HG03135 (cell line): ENCODE data around the gene INO80D.
"Not testable (repeated sequence)": the region's sequence is repeated elsewhere in the genome, so short reads cannot be mapped to it uniquely, and the experiment has no call there.

ENCODE experiments used
- ATAC-seq: cut with Tn5 transposase; IDR thresholded peaks from one replicate; pipeline ENCODE4 v1.9.1; 2021; ENCODE audit warnings: mild to moderate bottlenecking, moderate library complexity; ENCODE audit not compliant: unreplicated experiment

The INO80D gene

GRCh38 chr2:206031162-206031784, 54.7 kb downstream of the INO80D start:
- ATAC-seq, result no peak

- no peak for ATAC-seq
Measured at GRCh38 chr2:206028101-206028500, 57.9 kb downstream of the INO80D start.

- ATAC-seq, result no peak
Measured at GRCh38 chr2:206023183-206023582, 62.8 kb downstream of the INO80D start.

GRCh38 chr2:206020171-206020570, 65.8 kb downstream of the INO80D start:
- no peak for ATAC-seq

GRCh38 chr2:206015746-206016145, 70.2 kb downstream of the INO80D start:
- ATAC-seq, result not testable (repeated sequence)

GRCh38 chr2:206011795-206012194, 74.2 kb downstream of the INO80D start:
- no peak for ATAC-seq

GRCh38 chr2:206011018-206011614, 74.9 kb downstream of the INO80D start:
- no peak for ATAC-seq

GRCh38 chr2:206004004-206004693, 81.8 kb downstream of the INO80D start:
- ATAC-seq, result no peak

- ATAC-seq, result no peak
Measured at GRCh38 chr2:206002440-206002839, 83.5 kb downstream of the INO80D start.

- ATAC-seq, result no peak
Measured at GRCh38 chr2:206001912-206002311, 84.1 kb downstream of the INO80D start.

- ATAC-seq, result no peak
Measured at GRCh38 chr2:206000776-206001175, 85.2 kb downstream of the INO80D start.

- ATAC-seq, result no peak
Measured at GRCh38 chr2:205998583-205998982, 87.4 kb downstream of the INO80D start.

- ATAC-seq, result no peak
Measured at GRCh38 chr2:205996161-205996560, 89.8 kb downstream of the INO80D start.

GRCh38 chr2:205995260-205995659, 90.7 kb downstream of the INO80D start:
- ATAC-seq, result no peak

GRCh38 chr2:205994344-205994743, 91.6 kb downstream of the INO80D start:
- no peak for ATAC-seq

GRCh38 chr2:205990104-205990503, 95.9 kb downstream of the INO80D start:
- no peak for ATAC-seq

GRCh38 chr2:205989271-205990071, 96.5 kb downstream of the INO80D start:
- ATAC-seq, result no peak

- not testable (repeated sequence) for ATAC-seq
Measured at GRCh38 chr2:205988681-205989080, 97.3 kb downstream of the INO80D start.

- ATAC-seq, result no peak
Measured at GRCh38 chr2:205988274-205988673, 97.7 kb downstream of the INO80D start.

GRCh38 chr2:205986334-205986733, 99.6 kb downstream of the INO80D start:
- not testable (repeated sequence) for ATAC-seq

GRCh38 chr2:205984381-205984780, 101.6 kb downstream of the INO80D start:
- ATAC-seq, result peak; percentile 70
